Measurements from ENCODE around the gene LEMD1. TPM values are rescaled to one million over a fixed set of nuclear protein-coding genes. Genes with fewer than 3 reads are reported as not detected.

LEMD1 gene
- total RNA-seq, 2 donors from 2014 or later, result 0.68 to 22.0 TPM

- H3K27ac ChIP-seq, result no peak overlapping the region
Observed at GRCh38 chr1:205343431-205344065, 78.3 kb downstream of the LEMD1 start.

GRCh38 chr1:205342986-205343385 is 78.9 kb downstream of the LEMD1 start:
- Histone ChIP-seq H3K4me3 (no peak overlapping the region), H3K36me3 (no peaks in the 10 kb centered on the region), H3K9me3 (no peaks in the 10 kb centered on the region), H3K27ac (no peak overlapping the region), H3K27me3 (replicated peaks; ENCODE audit: insufficient read depth) (peaks cover 6% of the 10 kb centered on the region), H3K4me1 (replicated peaks) (peaks cover 12% of the 10 kb centered on the region)
- WGBS, result 82% methylated on average over 12 of the region's 12 CpGs
- intact Hi-C loops (cut with DNase I), result no loop called here
- DNase-seq (ENCODE audit: low spot score), result no peak
- TF ChIP-seq, protein P1, sequence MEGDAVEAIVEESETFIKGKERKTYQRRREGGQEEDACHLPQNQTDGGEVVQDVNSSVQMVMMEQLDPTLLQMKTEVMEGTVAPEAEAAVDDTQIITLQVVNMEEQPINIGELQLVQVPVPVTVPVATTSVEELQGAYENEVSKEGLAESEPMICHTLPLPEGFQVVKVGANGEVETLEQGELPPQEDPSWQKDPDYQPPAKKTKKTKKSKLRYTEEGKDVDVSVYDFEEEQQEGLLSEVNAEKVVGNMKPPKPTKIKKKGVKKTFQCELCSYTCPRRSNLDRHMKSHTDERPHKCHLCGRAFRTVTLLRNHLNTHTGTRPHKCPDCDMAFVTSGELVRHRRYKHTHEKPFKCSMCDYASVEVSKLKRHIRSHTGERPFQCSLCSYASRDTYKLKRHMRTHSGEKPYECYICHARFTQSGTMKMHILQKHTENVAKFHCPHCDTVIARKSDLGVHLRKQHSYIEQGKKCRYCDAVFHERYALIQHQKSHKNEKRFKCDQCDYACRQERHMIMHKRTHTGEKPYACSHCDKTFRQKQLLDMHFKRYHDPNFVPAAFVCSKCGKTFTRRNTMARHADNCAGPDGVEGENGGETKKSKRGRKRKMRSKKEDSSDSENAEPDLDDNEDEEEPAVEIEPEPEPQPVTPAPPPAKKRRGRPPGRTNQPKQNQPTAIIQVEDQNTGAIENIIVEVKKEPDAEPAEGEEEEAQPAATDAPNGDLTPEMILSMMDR (IDR thresholded peaks at IDR 0.05), result no peak
- TF ChIP-seq POLR2AphosphoS5 (IDR thresholded peaks at IDR 0.05) (no peak), POLR2A (IDR thresholded peaks at IDR 0.05) (no peak)

More at GRCh38 chr1:205343431-205344065, 78.3 kb downstream of the LEMD1 start:
- WGBS, result 5% methylated on average over 33 of the region's 63 CpGs
- H3K9me3 ChIP-seq, result no peaks in the 10 kb centered on the region
- DNase-seq (ENCODE audit: low spot score), result no peak
- intact Hi-C loops (cut with DNase I), result no loop called here
- TF ChIP-seq POLR2A (IDR thresholded peaks at IDR 0.05), result no peak
- TF ChIP-seq, protein P1 (IDR thresholded peaks at IDR 0.05), result no peak
- no peak for TF ChIP-seq POLR2AphosphoS5 (IDR thresholded peaks at IDR 0.05)
- H3K4me1 ChIP-seq (replicated peaks), result peaks cover 12% of the 10 kb centered on the region
- H3K36me3 ChIP-seq, result no peaks in the 10 kb centered on the region
- H3K27me3 ChIP-seq (replicated peaks; ENCODE audit: insufficient read depth), result peaks cover 6% of the 10 kb centered on the region
- H3K4me3 ChIP-seq, result peak overlapping the region in 1 of 2 donors; percentile 16

DNA sequence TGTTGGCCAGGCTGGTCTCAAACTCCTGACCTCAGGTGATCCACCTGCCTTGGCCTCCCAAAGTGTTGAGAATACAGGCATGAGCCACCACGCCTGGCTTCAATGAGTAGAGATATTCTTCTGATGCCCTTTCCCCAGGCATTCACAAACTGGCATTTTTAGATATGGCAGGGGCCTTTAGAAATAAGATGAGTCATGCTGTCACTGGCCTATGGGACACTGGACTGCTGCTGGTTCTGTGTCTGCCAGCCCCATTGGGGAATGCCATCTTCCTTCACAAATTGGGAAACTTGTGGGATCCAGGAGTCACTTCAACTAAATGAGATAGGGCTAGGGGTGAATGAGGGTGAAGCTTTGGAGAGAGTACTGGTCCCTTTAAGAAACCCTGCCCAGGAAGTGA is 81.2 kb downstream of the LEMD1 start:
- Histone ChIP-seq H3K4me3 (no peak overlapping the region), H3K27ac (no peak overlapping the region), H3K9me3 (no peaks in the 10 kb centered on the region), H3K27me3 (replicated peaks; ENCODE audit: insufficient read depth) (peaks cover 6% of the 10 kb centered on the region), H3K36me3 (no peaks in the 10 kb centered on the region), H3K4me1 (replicated peaks) (peaks cover 12% of the 10 kb centered on the region)
- WGBS, result 100% methylated on average over 1 of the region's 1 CpG
- no peak for DNase-seq (ENCODE audit: low spot score)
- intact Hi-C loops (cut with DNase I), result no loop called here
- TF ChIP-seq POLR2AphosphoS5 (IDR thresholded peaks at IDR 0.05) (no peak), POLR2A (IDR thresholded peaks at IDR 0.05) (no peak)
- TF ChIP-seq, protein P1 (IDR thresholded peaks at IDR 0.05), result no peak

DNA sequence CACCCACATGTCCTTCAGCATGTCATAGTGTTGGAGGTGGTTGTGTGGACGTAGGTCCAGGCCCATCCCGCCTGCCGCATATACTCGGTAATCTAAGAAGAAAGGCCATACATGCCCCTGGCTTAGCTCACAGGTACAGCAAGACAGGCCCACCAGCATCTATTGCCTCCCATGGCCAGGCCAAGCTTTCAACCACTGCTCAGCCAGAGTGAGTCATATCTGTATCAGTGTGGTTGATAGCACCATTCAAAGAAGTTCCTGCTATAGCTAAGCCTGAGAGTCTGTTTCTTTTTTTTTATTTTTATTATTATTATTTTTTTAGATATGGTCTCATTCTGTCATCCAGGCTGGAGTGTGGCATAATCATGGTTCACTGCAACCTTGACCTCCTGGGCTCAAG is 82.1 kb downstream of the LEMD1 start:
- 75% methylated on average over 4 of the region's 4 CpGs for WGBS
- Histone ChIP-seq H3K4me3 (no peak overlapping the region), H3K9me3 (no peaks in the 10 kb centered on the region), H3K27ac (no peak overlapping the region), H3K4me1 (replicated peaks) (peaks cover 12% of the 10 kb centered on the region), H3K36me3 (no peaks in the 10 kb centered on the region), H3K27me3 (replicated peaks; ENCODE audit: insufficient read depth) (peaks cover 6% of the 10 kb centered on the region)
- TF ChIP-seq POLR2AphosphoS5 (IDR thresholded peaks at IDR 0.05) (no peak), POLR2A (IDR thresholded peaks at IDR 0.05) (no peak)
- TF ChIP-seq, protein P1 (IDR thresholded peaks at IDR 0.05), result no peak
- no peak for DNase-seq (ENCODE audit: low spot score)
- intact Hi-C loops (cut with DNase I), result no loop called here

GRCh38 chr1:205339197-205339702 is 82.6 kb downstream of the LEMD1 start:
- Histone ChIP-seq H3K27ac (no peak overlapping the region), H3K36me3 (no peaks in the 10 kb centered on the region), H3K4me1 (replicated peaks) (peaks cover 8% of the 10 kb centered on the region), H3K4me3 (no peak overlapping the region), H3K27me3 (replicated peaks; ENCODE audit: insufficient read depth) (peaks cover 6% of the 10 kb centered on the region), H3K9me3 (no peaks in the 10 kb centered on the region)
- intact Hi-C loops (cut with DNase I), result no loop called here
- 90% methylated on average over 21 of the region's 21 CpGs for WGBS
- no peak for DNase-seq (ENCODE audit: low spot score)
- no peak for TF ChIP-seq POLR2A (IDR thresholded peaks at IDR 0.05)
- TF ChIP-seq, protein P1 (IDR thresholded peaks at IDR 0.05), result no peak

Measured in prostate gland (tissue), 2 donors.